ENCODE results near the gene CCM2. TPM values are rescaled to one million over a fixed set of nuclear protein-coding genes. Genes with fewer than 3 reads are reported as not detected.
A peak's percentile ranks its signal among the peaks of the same experiment; 100 is the strongest.
"Not testable (repeated sequence)": the region's sequence is repeated elsewhere in the genome, so short reads cannot be mapped to it uniquely, and the experiment has no call there.

CCM2 gene
- total RNA-seq, 1 donor = 41.9 TPM

- peak; percentile 20 for DNase-seq (ENCODE audit: low read depth)
- no peak overlapping the region for H3K4me3 ChIP-seq (ENCODE audit: low read depth, low read length)
- no peak for TF ChIP-seq CTCF (IDR thresholded peaks at IDR 0.05; ENCODE audit: insufficient read depth, low read depth, low read length)
Observed at GRCh38 chr7:45021604-45022296, 21.7 kb downstream of the CCM2 start.

- no peak for TF ChIP-seq CTCF (IDR thresholded peaks at IDR 0.05; ENCODE audit: insufficient read depth, low read depth, low read length)
- no peak overlapping the region for H3K4me3 ChIP-seq (ENCODE audit: low read depth, low read length)
- no peak for DNase-seq (ENCODE audit: low read depth)
Observed at GRCh38 chr7:45024126-45024744, 24.2 kb downstream of the CCM2 start.

GRCh38 chr7:45025473-45025872, 25.5 kb downstream of the CCM2 start:
- not testable (repeated sequence) for H3K4me3 ChIP-seq (ENCODE audit: low read depth, low read length); DNase-seq (ENCODE audit: low read depth)

GRCh38 chr7:45026013-45026412, 26.0 kb downstream of the CCM2 start:
- TF ChIP-seq CTCF (IDR thresholded peaks at IDR 0.05; ENCODE audit: insufficient read depth, low read depth, low read length) = no peak

GRCh38 chr7:45026984-45027773, 27.2 kb downstream of the CCM2 start:
- DNase-seq (ENCODE audit: low read depth) = peak; percentile 30
- no peak overlapping the region for H3K4me3 ChIP-seq (ENCODE audit: low read depth, low read length)
- TF ChIP-seq CTCF (IDR thresholded peaks at IDR 0.05; ENCODE audit: insufficient read depth, low read depth, low read length) = no peak

More at GRCh38 chr7:45026013-45026412, 26.0 kb downstream of the CCM2 start:
- no peak for DNase-seq (ENCODE audit: low read depth)
- no peak overlapping the region for H3K4me3 ChIP-seq (ENCODE audit: low read depth, low read length)

GRCh38 chr7:45027774-45028114, 27.7 kb downstream of the CCM2 start:
- no peak for TF ChIP-seq CTCF (IDR thresholded peaks at IDR 0.05; ENCODE audit: insufficient read depth, low read depth, low read length)
- DNase-seq (ENCODE audit: low read depth) = no peak
- H3K4me3 ChIP-seq (ENCODE audit: low read depth, low read length) = no peak overlapping the region

All from fibroblast of villous mesenchyme (primary cell).